ENCODE measurements around the gene PLPP7.
"Not testable (repeated sequence)": the region's sequence is repeated elsewhere in the genome, so short reads cannot be mapped to it uniquely, and the experiment has no call there.

PLPP7 gene

DNA sequence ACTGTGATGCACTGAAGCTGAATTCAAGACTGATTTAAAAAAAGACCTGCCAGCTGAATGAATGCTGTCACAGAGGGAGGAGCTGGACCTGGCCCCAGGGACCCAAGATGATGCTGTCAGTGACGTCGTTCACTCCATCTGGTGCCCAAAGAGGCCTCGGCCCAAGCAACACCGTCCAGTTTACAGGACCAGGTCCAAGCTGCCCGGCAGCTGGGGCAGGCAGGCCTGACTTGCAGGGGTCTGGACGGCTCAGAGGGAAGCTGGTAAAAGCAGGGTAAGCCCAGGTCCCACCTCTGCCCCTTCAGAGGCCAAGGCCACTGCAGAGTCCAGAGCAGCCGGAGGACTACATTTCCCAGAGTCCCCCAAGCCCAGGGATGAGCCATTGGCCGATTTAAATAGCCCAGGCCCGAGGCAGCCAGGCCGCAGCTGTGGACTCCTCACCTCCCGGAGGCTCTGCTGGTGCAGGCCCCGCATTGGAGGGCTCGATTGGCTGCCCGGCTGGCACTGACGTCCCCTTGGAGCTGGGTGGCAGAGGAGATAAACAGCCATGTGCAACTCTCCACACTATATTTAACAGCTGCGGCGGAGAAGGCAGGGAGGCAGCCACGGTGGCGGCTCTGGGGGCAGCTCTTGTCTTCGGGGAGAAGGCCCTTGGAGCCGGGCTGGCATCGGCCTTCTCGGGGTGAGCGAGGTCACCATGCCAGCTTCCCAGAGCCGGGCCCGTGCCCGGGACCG is at the start of gene PLPP7:
Gene PLPP7, plus strand, starts transcription at position 423 of the 735 bp plus-strand sequence. Its CDS starts 275 bp downstream, at position 698.
- no peak within 1 kb of the TSS for H3K27ac ChIP-seq
- no peak for DNase-seq (ENCODE audit: low read depth, low spot score)

DNA sequence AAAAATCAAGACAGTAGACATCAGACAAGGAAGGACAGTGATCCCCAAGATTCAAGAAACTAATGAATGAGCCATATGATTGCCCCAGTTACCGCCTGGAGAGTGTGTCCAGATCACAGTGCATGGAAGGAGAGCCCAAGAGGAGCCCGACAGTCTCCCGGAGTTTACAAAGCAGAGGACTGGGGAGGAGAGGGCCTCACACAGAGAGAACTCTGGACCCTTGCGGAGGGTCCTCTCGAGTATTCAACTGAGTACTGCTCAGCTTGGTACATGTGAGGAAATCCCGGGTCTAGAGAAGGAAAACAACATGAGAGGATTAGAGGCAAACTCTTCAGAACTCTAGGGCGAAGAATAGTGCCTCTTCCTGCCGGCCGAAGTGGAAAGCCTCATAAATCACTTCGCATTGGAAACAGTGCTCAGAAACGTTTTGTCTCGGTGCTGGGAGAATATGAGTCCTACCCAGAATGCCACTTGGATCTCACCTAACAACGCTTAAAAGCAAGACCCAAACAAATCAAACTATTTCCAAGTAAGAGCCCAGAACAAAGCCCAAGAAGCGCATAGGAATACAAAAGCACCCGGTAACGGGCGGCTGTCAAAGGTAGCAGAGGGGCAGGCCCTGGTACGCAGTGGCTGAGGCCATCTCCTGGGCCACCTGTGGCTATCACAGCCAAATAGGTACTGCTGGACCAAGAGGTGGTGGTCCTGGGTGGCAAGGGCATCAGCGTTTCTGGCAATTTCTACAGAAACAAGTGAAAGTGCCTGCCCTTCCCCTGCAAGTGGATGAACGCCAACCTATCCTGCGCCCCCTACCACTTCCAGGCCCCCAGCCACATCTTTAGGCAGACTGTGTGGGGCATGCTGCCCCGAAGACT is 49.2 kb upstream of the PLPP7 start:
- H3K27ac ChIP-seq, result no peak overlapping the region
- DNase-seq (ENCODE audit: low read depth, low spot score), result no peak

DNA sequence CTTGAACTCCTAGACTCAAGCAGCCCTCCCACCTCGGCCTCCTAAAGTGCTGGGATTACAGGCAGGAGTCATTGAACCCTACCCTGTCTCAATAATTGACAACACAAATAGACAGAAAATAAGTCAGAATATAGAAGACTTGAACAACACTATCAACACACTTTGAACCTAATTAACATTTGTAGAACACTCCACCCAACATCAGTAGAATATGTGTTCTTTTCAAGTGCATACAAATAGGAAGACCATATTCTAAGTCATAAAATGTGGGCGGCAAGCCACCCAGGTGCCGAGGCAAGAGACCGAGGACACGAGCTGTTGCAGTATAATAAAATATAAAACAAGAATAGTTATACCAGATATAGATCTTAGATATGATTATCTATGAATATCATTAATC is 45.2 kb upstream of the PLPP7 start:
- not testable (repeated sequence) for H3K27ac ChIP-seq

GRCh38 chr9:131246618-131247017 is 42.9 kb upstream of the PLPP7 start:
- DNase-seq (ENCODE audit: low read depth, low spot score), result no peak
- no peak overlapping the region for H3K27ac ChIP-seq

More for the DNA sequence above, 45.2 kb upstream of the PLPP7 start:
- DNase-seq (ENCODE audit: low read depth, low spot score), result not testable (repeated sequence)

DNA sequence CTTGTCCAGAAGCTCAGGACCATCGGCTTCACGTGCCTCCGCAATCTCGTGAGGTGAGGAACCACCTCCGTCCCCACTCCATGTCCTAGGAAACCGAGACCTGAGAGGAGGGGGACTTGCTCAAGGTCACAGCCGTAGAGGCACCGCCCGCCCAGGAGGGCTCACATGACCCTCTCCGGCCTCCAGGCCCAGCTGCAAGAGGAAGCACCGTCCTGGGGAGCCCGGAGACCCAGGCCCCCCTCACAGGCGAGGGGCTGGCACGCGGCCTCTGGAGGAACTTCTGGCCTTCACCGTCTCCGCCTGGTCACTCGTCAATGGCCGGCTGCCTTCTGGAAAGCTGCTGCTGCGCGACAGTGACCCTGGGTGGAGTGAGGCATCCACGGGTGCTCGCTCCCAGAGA is 37.4 kb upstream of the PLPP7 start:
- DNase-seq (ENCODE audit: low read depth, low spot score), result no peak
- no peak overlapping the region for H3K27ac ChIP-seq

DNA sequence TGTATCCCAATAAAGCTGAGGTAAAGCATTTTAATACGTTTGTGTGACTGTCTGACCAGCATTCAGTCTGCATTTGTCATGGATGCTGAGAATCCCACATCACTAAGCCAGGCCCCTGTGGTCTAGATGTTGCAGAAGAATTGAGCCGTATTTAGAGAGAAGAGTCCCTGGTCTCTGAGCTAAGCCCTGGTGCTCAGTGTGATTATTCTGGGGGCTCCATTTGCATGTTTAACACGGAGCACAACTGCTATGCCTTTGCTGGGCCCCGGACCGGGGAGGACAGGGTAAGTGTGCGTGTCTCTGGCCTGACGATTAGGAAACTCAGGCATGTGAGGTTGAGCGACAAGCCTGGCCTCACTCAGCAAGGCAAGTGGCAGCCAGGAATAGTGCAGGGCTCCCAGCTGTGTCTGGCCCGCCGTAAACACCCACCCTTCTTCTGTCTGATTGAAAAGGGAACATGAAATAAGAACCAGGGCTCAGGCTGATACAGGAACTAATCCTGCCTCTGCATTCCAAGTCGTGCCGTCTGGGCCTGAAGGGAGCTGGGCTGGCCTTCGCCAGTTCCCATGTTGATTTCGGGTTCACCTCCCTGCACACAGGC is 35.5 kb upstream of the PLPP7 start:
- DNase-seq (ENCODE audit: low read depth, low spot score), result no peak
- no peak overlapping the region for H3K27ac ChIP-seq

DNA sequence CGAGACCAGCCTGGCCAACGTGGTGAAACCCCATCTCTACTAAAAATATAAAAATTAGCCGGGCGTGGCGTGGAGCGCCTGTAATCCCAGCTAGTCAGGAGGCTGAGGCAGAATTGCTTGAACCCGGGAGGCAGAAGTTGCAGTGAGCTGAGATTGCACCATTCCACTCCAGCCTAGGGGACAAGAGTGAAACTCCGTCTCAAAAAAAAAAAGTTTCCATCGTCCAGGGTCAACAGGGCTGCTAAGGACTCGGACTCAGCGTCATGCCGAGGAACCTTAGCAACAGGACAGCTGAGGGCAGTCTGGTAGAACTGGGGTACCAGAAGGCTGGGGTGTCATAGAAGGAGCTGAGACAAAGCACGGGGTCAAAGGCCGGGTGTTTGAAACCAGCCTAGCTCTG is 34.9 kb upstream of the PLPP7 start:
- no peak for DNase-seq (ENCODE audit: low read depth, low spot score)
- H3K27ac ChIP-seq, result no peak overlapping the region

DNA sequence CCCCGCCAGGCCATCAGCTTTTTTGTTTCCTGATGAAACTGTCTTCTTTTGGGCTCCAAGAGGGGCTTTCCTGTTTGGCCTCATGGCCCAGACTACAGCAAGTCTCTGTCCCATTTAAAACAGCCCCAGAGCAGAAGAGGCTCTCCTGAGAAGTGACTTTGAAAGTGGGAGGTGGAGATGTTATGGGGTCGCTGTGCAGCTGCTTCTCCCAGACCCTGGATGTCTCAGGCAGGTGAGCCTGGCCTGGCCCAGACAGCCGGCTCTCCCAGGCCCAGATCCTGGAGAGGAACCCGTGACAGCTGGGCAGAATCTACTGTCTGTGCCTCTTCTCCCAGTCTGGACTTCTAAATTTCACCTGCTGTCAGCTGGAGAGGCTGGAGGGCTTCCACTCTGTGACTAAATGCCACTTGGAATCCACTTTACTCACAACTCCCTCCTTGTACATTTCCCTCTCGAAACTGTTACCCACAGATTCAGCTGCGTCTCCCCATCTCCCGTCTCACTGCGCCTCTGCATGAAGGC is 33.8 kb upstream of the PLPP7 start:
- DNase-seq (ENCODE audit: low read depth, low spot score), result no peak
- H3K27ac ChIP-seq, result no peak overlapping the region

DNA sequence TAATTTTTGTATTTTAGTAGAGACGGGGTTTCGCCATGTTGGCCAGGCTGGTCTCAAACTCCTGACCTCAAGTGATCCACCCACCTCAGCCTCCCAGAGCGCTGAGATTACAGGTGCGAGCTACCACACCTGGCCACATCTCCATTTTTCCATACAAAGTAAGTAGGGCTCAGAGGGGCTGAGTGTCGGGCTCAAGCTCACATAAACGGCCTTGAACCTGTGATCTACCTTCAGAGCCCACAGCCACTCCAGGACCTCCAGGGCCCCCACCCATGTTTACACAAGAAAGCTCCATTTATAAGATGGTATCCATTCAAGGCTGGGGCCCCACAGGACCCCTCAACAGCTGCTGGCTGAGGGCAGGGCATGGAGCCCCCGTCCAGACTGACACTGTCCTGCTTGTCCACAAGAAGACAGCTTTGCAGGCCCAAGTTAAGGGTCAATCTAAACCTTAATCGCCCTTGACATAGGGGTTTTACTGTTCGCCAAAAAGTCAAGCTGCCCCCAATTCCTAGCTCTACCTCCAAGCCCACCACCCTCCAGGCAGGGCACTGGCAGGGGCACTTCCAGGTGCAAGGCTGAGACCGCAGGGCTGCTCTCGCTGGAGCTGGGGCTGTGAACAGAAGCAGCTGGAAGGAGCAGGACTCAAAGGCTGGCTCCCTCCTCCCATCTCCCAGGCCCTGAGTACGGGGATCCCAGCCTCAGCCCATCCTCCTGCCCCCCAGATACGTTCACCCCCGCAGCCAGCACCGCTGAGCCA is 32.1 kb upstream of the PLPP7 start:
- DNase-seq (ENCODE audit: low read depth, low spot score), result no peak
- H3K27ac ChIP-seq, result no peak overlapping the region

DNA sequence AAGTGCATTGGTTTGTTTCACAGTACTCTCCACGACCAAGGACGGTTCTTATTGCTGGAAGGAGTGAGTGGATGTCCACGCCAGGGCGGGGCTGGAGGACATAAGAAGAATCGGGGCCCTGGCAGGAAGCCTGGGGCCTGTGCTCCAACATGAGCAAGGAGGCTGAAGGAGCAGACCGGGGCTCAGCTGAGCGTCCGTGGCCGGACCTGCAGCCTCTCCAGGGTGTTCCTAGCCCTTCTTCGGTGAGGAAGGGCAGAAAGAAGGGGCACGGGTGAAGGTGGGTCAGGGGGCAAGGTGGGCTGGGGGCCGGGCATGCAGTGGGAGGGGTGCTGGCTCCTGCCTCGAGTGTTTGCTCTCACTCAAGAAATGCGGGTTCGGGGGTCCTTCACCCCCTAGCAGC is 31.3 kb upstream of the PLPP7 start:
- no peak for DNase-seq (ENCODE audit: low read depth, low spot score)
- H3K27ac ChIP-seq, result no peak overlapping the region

GRCh38 chr9:131258698-131259431 is 30.7 kb upstream of the PLPP7 start:
- no peak overlapping the region for H3K27ac ChIP-seq
- no peak for DNase-seq (ENCODE audit: low read depth, low spot score)

- no peak for DNase-seq (ENCODE audit: low read depth, low spot score)
- H3K27ac ChIP-seq, result no peak overlapping the region
Measured at GRCh38 chr9:131259432-131259898, 30.1 kb upstream of the PLPP7 start.

DNA sequence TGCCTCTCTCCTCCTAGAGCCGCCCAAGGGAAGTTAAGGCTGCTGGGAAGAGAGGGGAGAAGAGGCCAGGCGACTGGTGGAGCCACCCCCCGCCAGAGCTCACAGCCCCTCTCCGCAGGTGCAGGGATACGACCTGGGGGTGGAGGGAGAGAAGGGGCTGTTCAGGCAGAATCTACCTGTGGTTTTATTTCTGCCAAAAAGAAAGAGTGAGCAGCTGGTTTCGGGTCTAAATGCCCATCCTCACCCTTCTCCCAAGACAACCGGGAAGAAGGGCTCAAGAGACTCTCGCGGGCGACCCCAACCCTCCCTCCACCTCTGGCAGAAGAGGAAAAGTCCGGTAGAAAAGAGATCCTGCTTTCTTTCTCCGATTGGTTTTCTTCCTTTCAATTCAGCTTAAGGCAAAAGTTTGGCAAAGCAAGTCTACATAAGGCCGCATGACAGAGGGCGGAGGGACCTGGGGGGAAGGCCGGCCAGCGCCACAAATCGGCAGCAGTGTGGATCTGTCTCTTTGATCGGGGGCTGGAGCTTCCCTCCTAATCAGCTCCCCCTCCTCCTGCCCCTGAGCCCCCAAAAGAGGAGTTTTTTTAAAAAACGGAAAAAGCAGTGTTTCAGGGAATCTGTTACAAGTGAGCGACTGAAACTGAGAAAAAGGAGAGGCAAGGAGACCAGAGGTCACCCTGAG is 29.5 kb upstream of the PLPP7 start:
- no peak for DNase-seq (ENCODE audit: low read depth, low spot score)
- no peak overlapping the region for H3K27ac ChIP-seq

- no peak for DNase-seq (ENCODE audit: low read depth, low spot score)
- no peak overlapping the region for H3K27ac ChIP-seq
Measured at GRCh38 chr9:131260751-131261452, 28.6 kb upstream of the PLPP7 start.

DNA sequence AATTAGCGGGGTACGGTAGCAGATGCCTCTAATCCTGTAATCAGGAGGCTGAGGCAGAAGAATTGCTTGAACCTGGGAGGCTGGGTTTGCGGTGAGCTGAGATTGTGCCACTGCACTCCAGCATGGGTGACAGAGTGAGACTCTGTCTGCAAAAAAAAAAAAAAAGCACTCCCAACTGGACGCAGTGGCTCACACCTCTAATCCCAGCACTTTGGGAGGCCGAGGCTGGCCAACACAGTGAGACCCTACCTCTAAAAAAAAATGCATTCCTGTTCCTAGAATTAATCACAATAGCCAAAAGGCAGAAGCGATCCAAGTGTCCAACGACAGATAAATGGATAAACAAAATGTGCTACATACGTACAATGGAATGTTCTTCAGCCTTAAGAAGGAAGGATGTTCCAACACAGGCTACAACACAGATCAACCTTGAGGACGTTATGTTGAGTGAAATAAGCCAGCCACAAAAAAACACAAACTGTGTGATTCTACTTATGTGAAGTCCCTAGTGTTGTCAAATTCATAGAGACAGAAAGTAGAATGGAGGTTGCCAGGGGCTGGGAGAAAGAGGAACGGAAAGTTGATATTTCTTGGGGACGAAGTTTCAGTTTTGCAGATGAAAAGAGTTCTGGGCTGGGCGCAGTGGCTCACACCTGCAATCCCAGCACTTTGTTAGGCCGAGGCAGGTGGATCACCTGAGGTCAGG is 27.0 kb upstream of the PLPP7 start:
- DNase-seq (ENCODE audit: low read depth, low spot score), result no peak
- no peak overlapping the region for H3K27ac ChIP-seq

GRCh38 chr9:131263033-131263343 is 26.5 kb upstream of the PLPP7 start:
- not testable (repeated sequence) for H3K27ac ChIP-seq; DNase-seq (ENCODE audit: low read depth, low spot score)

GRCh38 chr9:131263701-131264100 is 25.8 kb upstream of the PLPP7 start:
- no peak overlapping the region for H3K27ac ChIP-seq
- DNase-seq (ENCODE audit: low read depth, low spot score), result no peak

- H3K27ac ChIP-seq, result no peak overlapping the region
Measured at GRCh38 chr9:131264231-131264630, 25.3 kb upstream of the PLPP7 start.

More at GRCh38 chr9:131264231-131264630, 25.3 kb upstream of the PLPP7 start:
- DNase-seq (ENCODE audit: low read depth, low spot score), result no peak
